ENCODE data around the gene ABTB2.

- TF ChIP-seq CTCF (IDR thresholded peaks at IDR 0.05 in 2 of 3, conservative IDR thresholded peaks at IDR 0.05 in 1 of 3; ENCODE audit: control insufficient read depth in 2 of 3, extremely low read depth in 1 of 3, insufficient read depth in 1 of 3, low read depth in 3 of 3, low read length in 3 of 3) (no peak), TAF1 (IDR thresholded peaks at IDR 0.05; ENCODE audit: borderline replicate concordance, low read depth, low read length) (no peak), JUND (IDR thresholded peaks at IDR 0.05; ENCODE audit: low read depth, low read length) (no peak), CHD1 (IDR thresholded peaks at IDR 0.05; ENCODE audit: low read depth, low read length) (no peak), POLR2AphosphoS5 (IDR thresholded peaks at IDR 0.05; ENCODE audit: low read length) (no peak), SIN3A (IDR thresholded peaks at IDR 0.05; ENCODE audit: low read depth, low read length) (no peak), PAX8 (IDR thresholded peaks at IDR 0.05) (no peak), POLR2A (IDR thresholded peaks at IDR 0.05; ENCODE audit: low read depth, low read length) (no peak), ZNF217 (IDR thresholded peaks at IDR 0.05) (no peak), EP300 (IDR thresholded peaks at IDR 0.05; ENCODE audit: borderline replicate concordance in 1 of 2, control insufficient read depth in 1 of 2, low read depth in 2 of 2, low read length in 2 of 2) (no peak), BHLHE40 (IDR thresholded peaks at IDR 0.05; ENCODE audit: borderline replicate concordance in 1 of 2, low read depth in 2 of 2, low read length in 1 of 2) (no peak)
Observed at GRCh38 chr11:34270711-34271110, 87.1 kb downstream of the ABTB2 start.
